Erythroblast (primary cell): ENCODE results near the gene MFSD2A.
"Not testable (repeated sequence)": the region's sequence is repeated elsewhere in the genome, so short reads cannot be mapped to it uniquely, and the experiment has no call there.

Experiments used
- DNase-seq, 2 experiments: peaks; one replicate each; lab custom pipeline; 2025; lab: John Stamatoyannopoulos, UW
- GATA1 ChIP-seq: IDR thresholded peaks from 2 replicates; pipeline ENCODE4 v1.6.1; 2011; ENCODE audit warnings: low read depth, mild to moderate bottlenecking, control low read depth, low read length, moderate library complexity
- POLR2A ChIP-seq: IDR thresholded peaks from 2 replicates; pipeline ENCODE4 v1.6.1; 2011; ENCODE audit warnings: mild to moderate bottlenecking, low read length

The MFSD2A gene

DNA sequence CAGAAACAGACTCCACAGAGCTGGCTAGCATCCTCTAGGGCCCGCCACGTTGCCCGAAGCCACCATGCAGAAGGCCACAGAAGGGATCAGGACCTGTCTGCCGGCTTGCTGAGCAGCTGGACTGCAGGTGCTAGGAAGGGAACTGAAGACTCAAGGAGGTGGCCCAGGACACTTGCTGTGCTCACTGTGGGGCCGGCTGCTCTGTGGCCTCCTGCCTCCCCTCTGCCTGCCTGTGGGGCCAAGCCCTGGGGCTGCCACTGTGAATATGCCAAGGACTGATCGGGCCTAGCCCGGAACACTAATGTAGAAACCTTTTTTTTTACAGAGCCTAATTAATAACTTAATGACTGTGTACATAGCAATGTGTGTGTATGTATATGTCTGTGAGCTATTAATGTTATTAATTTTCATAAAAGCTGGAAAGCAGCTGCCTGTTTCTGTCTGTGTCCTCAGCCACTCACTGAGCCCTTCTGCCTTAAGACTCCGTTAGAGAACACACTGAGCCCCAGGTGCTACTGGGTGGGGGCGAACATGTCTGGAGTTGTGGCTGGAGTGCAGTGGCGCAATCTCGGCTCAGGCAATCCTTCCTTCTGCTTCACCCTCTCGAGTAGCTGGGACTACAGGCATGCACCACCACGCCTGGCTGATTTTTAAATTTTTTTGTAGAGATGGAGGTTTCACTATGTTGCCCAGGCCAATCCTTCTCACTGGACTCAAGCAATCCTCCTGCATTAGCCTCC is 14.8 kb downstream of the MFSD2A start:
- no peak for TF ChIP-seq GATA1
- no peak for TF ChIP-seq POLR2A
- no peak for DNase-seq

GRCh38 chr1:39970274-39970673 is 15.3 kb downstream of the MFSD2A start:
- no peak for DNase-seq
- TF ChIP-seq POLR2A: no peak
- TF ChIP-seq GATA1: no peak

DNA sequence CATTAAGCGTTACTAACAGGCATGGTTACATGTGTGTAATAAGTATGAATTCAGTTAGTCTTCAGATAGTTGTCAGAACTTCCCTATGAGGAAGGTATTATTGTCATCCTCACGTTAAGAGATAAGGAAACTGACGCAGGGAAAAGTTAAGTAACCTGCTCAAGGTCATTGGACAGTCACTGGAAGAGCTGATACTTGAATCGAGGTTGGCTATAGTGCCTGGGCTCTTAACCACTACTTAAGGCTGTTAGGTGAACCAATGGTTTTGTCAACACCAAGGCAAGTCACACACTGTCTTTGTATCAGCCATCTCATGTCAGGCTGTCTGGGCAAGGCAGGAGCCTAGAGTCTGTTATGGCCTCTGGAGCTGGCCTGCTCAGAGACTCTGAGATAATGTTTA is 16.2 kb downstream of the MFSD2A start:
- DNase-seq: no peak
- TF ChIP-seq POLR2A (no peak), GATA1 (no peak)

- DNase-seq: peak; percentile 57 to 80
- TF ChIP-seq GATA1 (no peak), POLR2A (no peak)
Measured at GRCh38 chr1:39973503-39974135, 18.7 kb downstream of the MFSD2A start.

GRCh38 chr1:39976732-39977131 is 21.8 kb downstream of the MFSD2A start:
- no peak for TF ChIP-seq GATA1
- no peak for TF ChIP-seq POLR2A
- DNase-seq: no peak

DNA sequence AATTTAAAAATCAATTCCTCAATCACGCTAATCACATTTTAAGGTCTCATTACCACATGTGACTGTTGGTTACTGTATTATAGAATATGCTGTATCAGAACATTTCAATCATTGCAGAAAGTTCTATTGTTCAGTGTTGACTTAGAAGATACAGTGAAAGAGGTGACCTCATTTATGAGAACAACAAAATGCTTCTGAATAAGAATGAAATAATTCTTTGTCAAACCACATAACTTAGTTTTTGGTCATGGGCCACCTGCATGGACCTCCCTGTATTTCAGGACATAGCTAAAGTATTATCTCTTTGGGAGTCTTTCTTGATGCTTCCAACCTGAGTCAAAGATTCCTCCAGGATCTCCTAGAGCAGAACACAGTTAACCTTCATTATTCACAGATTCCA is 22.3 kb downstream of the MFSD2A start:
- no peak for DNase-seq
- TF ChIP-seq GATA1 (no peak), POLR2A (no peak)

- TF ChIP-seq POLR2A (no peak), GATA1 (no peak)
- DNase-seq: no peak
Measured at GRCh38 chr1:39979654-39980053, 24.7 kb downstream of the MFSD2A start.

- no peak for TF ChIP-seq GATA1
- TF ChIP-seq POLR2A: no peak
Measured at GRCh38 chr1:39980555-39981313, 25.8 kb downstream of the MFSD2A start.

GRCh38 chr1:39981385-39981784 is 26.4 kb downstream of the MFSD2A start:
- no peak for TF ChIP-seq GATA1
- no peak for TF ChIP-seq POLR2A

More at GRCh38 chr1:39980555-39981313, 25.8 kb downstream of the MFSD2A start:
- DNase-seq: no peak

DNA sequence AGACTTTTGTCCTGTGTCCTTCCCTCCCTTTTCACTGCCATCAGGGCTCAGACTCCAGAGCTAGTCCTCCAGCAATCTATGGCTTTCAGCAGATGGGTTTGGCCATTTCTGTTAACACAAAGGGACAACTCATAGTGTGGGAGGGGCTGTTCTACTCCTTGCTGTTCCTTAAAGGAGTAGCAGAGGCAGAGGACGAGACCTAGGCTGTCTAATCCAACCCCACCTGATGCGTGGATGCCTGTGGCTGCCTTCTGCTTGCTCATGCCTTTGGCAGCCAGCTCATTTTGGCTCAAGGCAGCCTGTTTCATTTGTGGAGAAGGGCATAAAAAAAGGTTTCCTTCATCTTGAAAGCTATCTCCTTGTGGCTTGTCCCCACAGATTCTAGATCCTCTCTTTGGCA is 27.0 kb downstream of the MFSD2A start:
- DNase-seq: no peak
- TF ChIP-seq GATA1 (no peak), POLR2A (no peak)

More at GRCh38 chr1:39981385-39981784, 26.4 kb downstream of the MFSD2A start:
- no peak for DNase-seq

GRCh38 chr1:39984480-39984879 is 29.5 kb downstream of the MFSD2A start:
- not testable (repeated sequence) for DNase-seq

DNA sequence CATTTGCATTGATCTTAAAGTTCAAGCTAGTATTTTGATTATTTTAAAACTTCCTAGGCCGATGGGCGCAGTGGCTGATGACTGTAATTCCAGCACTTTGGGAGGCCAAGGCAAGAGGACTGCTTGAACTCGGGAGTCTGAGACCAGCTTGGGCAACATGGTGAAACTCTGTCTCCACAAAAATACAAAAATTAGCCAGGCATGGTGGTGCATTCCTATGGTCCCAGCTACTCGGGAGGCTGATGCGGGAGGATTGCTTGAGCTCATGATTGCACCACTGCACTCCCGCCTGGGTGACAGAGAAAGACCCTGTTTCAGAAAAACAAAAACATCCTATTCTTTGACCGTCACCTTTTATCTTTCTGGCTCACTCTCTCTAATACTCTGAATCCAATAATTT is 30.0 kb downstream of the MFSD2A start:
- DNase-seq: no peak
- TF ChIP-seq POLR2A: no peak
- no peak for TF ChIP-seq GATA1

DNA sequence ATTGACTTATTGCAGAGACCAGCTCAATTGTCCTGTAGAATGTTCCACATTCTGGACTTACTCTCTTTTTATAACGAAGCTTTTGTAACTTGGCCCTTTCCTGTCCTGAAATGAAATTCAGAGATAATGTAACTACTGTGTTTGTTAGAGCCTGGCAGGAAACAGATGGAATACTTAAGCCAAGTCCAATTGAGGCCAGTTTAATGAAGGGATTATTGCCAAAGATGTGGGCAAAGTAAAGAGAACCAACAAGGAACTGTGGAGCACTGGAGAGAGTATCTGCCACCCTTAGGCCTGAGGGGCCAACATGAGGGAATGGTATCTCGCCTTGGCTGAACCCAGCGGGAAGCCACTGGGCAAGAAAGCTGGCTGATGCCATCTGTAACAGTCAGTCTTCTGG is 32.9 kb downstream of the MFSD2A start:
- no peak for TF ChIP-seq POLR2A
- TF ChIP-seq GATA1: no peak
- no peak for DNase-seq

DNA sequence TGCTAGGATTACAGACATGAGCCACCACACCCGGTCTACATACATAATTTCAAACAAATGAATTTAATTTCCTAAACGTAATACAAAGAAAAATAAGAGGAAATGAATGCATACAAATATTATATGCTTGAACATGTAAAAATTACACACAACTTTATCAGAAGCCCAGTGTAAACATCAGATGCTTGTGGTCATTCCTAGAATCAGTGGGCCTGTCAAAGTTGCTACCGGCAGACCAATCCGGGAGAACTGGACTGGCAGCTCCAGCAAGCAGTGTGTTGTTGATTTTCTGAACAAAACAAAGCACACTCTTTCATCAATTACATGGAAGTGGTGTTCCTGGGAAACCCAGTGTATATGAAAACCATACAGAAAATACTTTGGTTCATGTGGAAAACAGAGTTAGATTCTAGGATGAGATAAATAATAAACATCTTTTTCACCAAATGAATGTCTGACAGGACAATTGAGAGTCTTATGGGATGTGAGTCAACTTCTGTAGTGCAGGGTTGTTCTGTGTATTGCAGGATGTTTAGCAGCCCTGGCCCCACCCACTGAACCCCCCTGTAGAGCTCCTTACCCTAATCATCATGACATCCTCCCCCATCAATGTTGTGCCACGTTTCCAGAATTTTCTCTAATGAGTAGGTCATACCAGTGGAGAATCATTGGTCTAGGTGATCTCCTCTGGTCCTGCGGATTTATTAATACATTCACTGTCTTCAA is 33.8 kb downstream of the MFSD2A start:
- TF ChIP-seq GATA1: no peak
- TF ChIP-seq POLR2A: no peak

More for the DNA sequence above, 33.8 kb downstream of the MFSD2A start:
- no peak for DNase-seq
